Peyer's patch (tissue), 4 donors: ENCODE measurements around the gene RHOT1. TPM values are rescaled to one million over a fixed set of nuclear protein-coding genes. Genes with fewer than 3 reads are reported as not detected.

Experiments used
- DNase-seq, 3 donors: peaks; one replicate each; pipeline ENCODE4 v3.0.0-alpha.2; 2017 to 2019
- H3K27ac ChIP-seq, 4 donors: fragments of 200-600 bp; sonication (generic); one replicate each; pipeline ENCODE4 v1.5.1; 2016 to 2019
- H3K27me3 ChIP-seq, 2 donors: fragments of 200-600 bp; sonication (generic); one replicate each; pipeline ENCODE4 v1.5.1; 2019
- H3K36me3 ChIP-seq, 3 donors: fragments of 200-600 bp; sonication (generic); one replicate each; pipeline ENCODE4 v1.5.1; 2016 to 2019
- H3K4me1 ChIP-seq, 4 donors: fragments of 200-600 bp; sonication (generic); one replicate each; pipeline ENCODE4 v1.5.1; 2016 to 2019
- H3K4me3 ChIP-seq, 4 donors: fragments of 200-600 bp; sonication (generic); 1 replicate in 3 of 4; 2 replicates in 1 of 4; pipeline ENCODE4 v1.5.1; 2016 to 2019; ENCODE audit warnings: mild to moderate bottlenecking in 1 of 4
- H3K9me3 ChIP-seq, 4 donors: fragments of 200-600 bp; sonication (generic); one replicate each; pipeline ENCODE4 v1.5.1; 2016 to 2019; ENCODE audit warnings: mild to moderate bottlenecking in 1 of 4
- CTCF ChIP-seq, 6 experiments: fragments of 450-650 bp in 4 of 6; fragments of 200-600 bp in 2 of 6; sonication (generic) in 1 of 6; IDR thresholded peaks; one replicate each; pipeline ENCODE4 v1.5.1; 2017 to 2019; ENCODE audit warnings: antibody characterized with exemption in 6 of 6, mild to moderate bottlenecking in 3 of 6, moderate library complexity in 1 of 6
- POLR2A ChIP-seq, 2 donors: fragments of 450-650 bp; IDR thresholded peaks; one replicate each; pipeline ENCODE4 v1.5.1; 2017; ENCODE audit warnings: antibody characterized with exemption in 2 of 2, mild to moderate bottlenecking in 2 of 2, moderate library complexity in 2 of 2
- total RNA-seq, 4 donors: library from RNA; depleted of rRNA; stranded (reverse); fragments of >200 nt; gene quantifications; one replicate each; pipeline ENCODE4 v1.1.0, GENCODE V29; 2016

The RHOT1 gene
- total RNA-seq, 4 donors from 2014 or later: 31.4 to 54.9 (median 47.7) TPM

GRCh38 chr17:32150358-32150757 is 8.1 kb downstream of the RHOT1 start:
- DNase-seq: no peak
- Histone ChIP-seq H3K36me3 (peaks cover 0 to 25% (median 0%) of the 10 kb centered on the region in 3 donors), H3K4me1 (peaks cover 0 to 23% (median 0%) of the 10 kb centered on the region in 4 donors), H3K27ac (no peak overlapping the region), H3K27me3 (no peaks in the 10 kb centered on the region), H3K9me3 (no peaks in the 10 kb centered on the region), H3K4me3 (no peak overlapping the region)
- no peak for TF ChIP-seq CTCF (IDR thresholded peaks at IDR 0.05)
- no peak for TF ChIP-seq POLR2A (IDR thresholded peaks at IDR 0.05)

- no peak overlapping the region for H3K4me3 ChIP-seq
- TF ChIP-seq POLR2A (IDR thresholded peaks at IDR 0.05) (peak in 1 of 2 donors; percentile 18), CTCF (IDR thresholded peaks at IDR 0.05) (no peak)
- no peaks in the 10 kb centered on the region for H3K9me3 ChIP-seq
- no peaks in the 10 kb centered on the region for H3K27me3 ChIP-seq
- H3K36me3 ChIP-seq: peaks cover 0 to 20% (median 0%) of the 10 kb centered on the region in 3 donors
- DNase-seq: peak in 2 of 3 donors; percentile 58 to 78
- H3K27ac ChIP-seq: peak overlapping the region in 3 of 4 donors; percentile 29 to 72 (median 63)
- peaks cover 0 to 23% (median 0%) of the 10 kb centered on the region in 4 donors for H3K4me1 ChIP-seq
These were observed 9.8 kb downstream of the RHOT1 start for GRCh38 chr17:32152130-32152529.

- Histone ChIP-seq H3K4me1 (peaks cover 0 to 12% (median 0%) of the 10 kb centered on the region in 4 donors), H3K27ac (no peak overlapping the region), H3K36me3 (peaks cover 0 to 41% (median 0%) of the 10 kb centered on the region in 3 donors), H3K9me3 (no peaks in the 10 kb centered on the region), H3K27me3 (no peaks in the 10 kb centered on the region), H3K4me3 (no peak overlapping the region)
- TF ChIP-seq POLR2A (IDR thresholded peaks at IDR 0.05) (no peak), CTCF (IDR thresholded peaks at IDR 0.05) (no peak)
- DNase-seq: no peak
These were observed 13.6 kb downstream of the RHOT1 start for GRCh38 chr17:32155896-32156295.

GRCh38 chr17:32156656-32157055 is 14.4 kb downstream of the RHOT1 start:
- H3K36me3 ChIP-seq: peaks cover 0 to 42% (median 0%) of the 10 kb centered on the region in 3 donors
- H3K4me3 ChIP-seq: no peak overlapping the region
- DNase-seq: no peak
- no peaks in the 10 kb centered on the region for H3K27me3 ChIP-seq
- H3K9me3 ChIP-seq: no peaks in the 10 kb centered on the region
- H3K4me1 ChIP-seq: peaks cover 0 to 12% (median 0%) of the 10 kb centered on the region in 4 donors
- H3K27ac ChIP-seq: no peak overlapping the region
- no peak for TF ChIP-seq POLR2A (IDR thresholded peaks at IDR 0.05)
- TF ChIP-seq CTCF (IDR thresholded peaks at IDR 0.05): no peak

- DNase-seq: no peak
- H3K9me3 ChIP-seq: no peaks in the 10 kb centered on the region
- H3K27me3 ChIP-seq: no peaks in the 10 kb centered on the region
- H3K36me3 ChIP-seq: peaks cover 0 to 42% (median 0%) of the 10 kb centered on the region in 3 donors
- TF ChIP-seq POLR2A (IDR thresholded peaks at IDR 0.05): no peak
- no peak for TF ChIP-seq CTCF (IDR thresholded peaks at IDR 0.05)
- H3K4me3 ChIP-seq: no peak overlapping the region
- peaks cover 0 to 8% (median 0%) of the 10 kb centered on the region in 4 donors for H3K4me1 ChIP-seq
- no peak overlapping the region for H3K27ac ChIP-seq
These were observed 14.9 kb downstream of the RHOT1 start for GRCh38 chr17:32157225-32157624.
